Pancreas (tissue), 10 donors: ENCODE measurements around the gene ASPDH. TPM values are rescaled to one million over a fixed set of nuclear protein-coding genes. Genes with fewer than 3 reads are reported as not detected.

Experiments
- ATAC-seq, 4 donors: fragments of 200-7000 bp; cut with Tn5 transposase; one replicate each; pipeline versions ENCODE4 v1.8.0 to v1.9.1; 2020; ENCODE audit warnings: mild to moderate bottlenecking in 4 of 4, moderate library complexity in 4 of 4
- DNase-seq, 6 donors: peaks; one replicate each; pipeline ENCODE4 v3.0.0-alpha.2; 2020
- FAIRE-seq: peaks from 2 replicates; lab custom pipeline; 2012; peaks lifted over from hg19 to GRCh38; lab: Jason Lieb, UNC
- H3K27ac ChIP-seq, 4 donors: fragments of 200-600 bp; sonication (generic); 1 replicate in 3 of 4; 2 replicates in 1 of 4; pipeline versions ENCODE4 v1.5.0 to v1.8.0; 2020
- H3K27me3 ChIP-seq, 4 donors: fragments of 200-600 bp; one replicate each; pipeline ENCODE4 v1.8.0; 2021
- H3K36me3 ChIP-seq, 3 donors: fragments of 200-600 bp; sonication (generic) in 1 of 3; one replicate each; pipeline versions ENCODE4 v1.5.0 to v1.8.0; 2020 to 2021
- H3K4me1 ChIP-seq, 3 donors: fragments of 200-600 bp; one replicate each; pipeline ENCODE4 v1.8.0; 2021
- H3K4me3 ChIP-seq, 4 donors: fragments of 200-600 bp; sonication (generic) in 2 of 4; one replicate each; pipeline versions ENCODE4 v1.5.0 to v1.8.0; 2020 to 2021
- H3K9me3 ChIP-seq, 4 donors: fragments of 200-600 bp; one replicate each; pipeline ENCODE4 v1.8.0; 2021
- CTCF ChIP-seq, 4 donors: fragments of 200-600 bp; sonication (generic) in 3 of 4; IDR thresholded peaks; one replicate each; pipeline versions ENCODE4 v1.5.0 to v1.8.0; 2021; ENCODE audit warnings: antibody characterized with exemption in 4 of 4
- WGBS, 2 donors: extraction: QIAGEN DNeasy Blood & Tissue Kit; methylation state at CpG; one replicate each; pipeline ENCODE4 v1.1.7; 2013; 5-methylcytosine and 5-hydroxymethylcytosine counted together
- intact Hi-C, 3 donors: fragments of 100-400 bp; cut with DNase I; formaldehyde crosslinking; loops; one replicate each; pipeline versions ENCODE4 v1.11.1 to v1.14.2; 2022
- polyA plus RNA-seq, 2 donors: library from polyadenylated mRNA; stranded (reverse); fragments of 200-250 nt; gene quantifications; one replicate each; pipeline ENCODE4 v1.2.3, GENCODE V29; 2013
- total RNA-seq, 6 donors: library from RNA; stranded (reverse); fragmentation: NEBNext Ultra II Directional in 4 of 6; extraction: Animal tissue kit (Norgen Biotek cat#: 25700) in 4 of 6; gene quantifications; one replicate each; pipeline versions ENCODE4 v1.2.1 to v1.2.4, GENCODE V29; 2021 to 2023
- donor health status: healthy with polysubstance abuse.
- donor health status: DM: no; HTN: no; CAD: no; lungs with moderate emphysema.
- donor health status: DM: no; HTN: no; CAD: no.
- donor health status: control.
- donor health status: control.
- donor health status: Bipolar disorder and iron deficiency.
- donor health status: DM: yes; HTN: yes; CAD: no.
- donor health status: DM: no; HTN: no; CAD: no.
- donor health status: DM: no; HTN: no; CAD: no.
- donor health status: DM: yes; HTN: yes; CAD: no.

ASPDH gene
- total and polyA plus RNA-seq, 8 donors: 0.49 to 4.6 (median 1.2) TPM; not detected in 4

- no peak for FAIRE-seq
- ATAC-seq: peak in 3 of 4 donors; percentile 26 to 73 (median 67)
- intact Hi-C loops: loop anchor here in 1 of 3 donors (10.0 kb wide), 1 partner anchor 111 kb away; no protein-coding TSS in a partner anchor
- 51 to 61% methylated on average over 29 of the region's 29 CpGs for WGBS, 2 donors
- H3K27ac ChIP-seq: no peak overlapping the region
- no peaks in the 10 kb centered on the region for H3K27me3 ChIP-seq
- H3K4me3 ChIP-seq: no peak overlapping the region
- H3K36me3 ChIP-seq: no peaks in the 10 kb centered on the region
- no peak for TF ChIP-seq CTCF (IDR thresholded peaks at IDR 0.05)
- H3K9me3 ChIP-seq: no peaks in the 10 kb centered on the region
- no peak for DNase-seq
- no peaks in the 10 kb centered on the region for H3K4me1 ChIP-seq
Measured at GRCh38 chr19:50465986-50466705, 47.6 kb downstream of the ASPDH start.

GRCh38 chr19:50465000-50465399, 48.7 kb downstream of the ASPDH start:
- Histone ChIP-seq H3K36me3 (no peaks in the 10 kb centered on the region), H3K27ac (no peak overlapping the region), H3K27me3 (no peaks in the 10 kb centered on the region), H3K9me3 (no peaks in the 10 kb centered on the region), H3K4me1 (no peaks in the 10 kb centered on the region), H3K4me3 (no peak overlapping the region)
- no peak for ATAC-seq
- WGBS, 2 donors: 67 to 78% methylated on average over 13 of the region's 13 CpGs
- no peak for FAIRE-seq
- no peak for TF ChIP-seq CTCF (IDR thresholded peaks at IDR 0.05)
- intact Hi-C loops: loop anchor here in 2 of 3 donors (5.0 to 10.0 kb wide), 2 partner anchors 103 to 110 kb away; no protein-coding TSS in a partner anchor
- no peak for DNase-seq

GRCh38 chr19:50464348-50464747, 49.4 kb downstream of the ASPDH start:
- intact Hi-C loops: loop anchor here in 2 of 3 donors (5.0 to 10.0 kb wide), 2 partner anchors 102 to 110 kb away; no protein-coding TSS in a partner anchor
- DNase-seq: no peak
- no peak for ATAC-seq

GRCh38 chr19:50462970-50463369, 50.7 kb downstream of the ASPDH start:
- intact Hi-C loops: loop anchor here in 2 of 3 donors (5.0 to 10.0 kb wide), 2 partner anchors 101 to 108 kb away; no protein-coding TSS in a partner anchor
- Histone ChIP-seq H3K4me3 (no peak overlapping the region), H3K9me3 (no peaks in the 10 kb centered on the region), H3K4me1 (no peaks in the 10 kb centered on the region), H3K27ac (no peak overlapping the region), H3K36me3 (no peaks in the 10 kb centered on the region), H3K27me3 (peaks cover 0 to 7% (median 0%) of the 10 kb centered on the region in 4 donors)
- no peak for FAIRE-seq
- no peak for TF ChIP-seq CTCF (IDR thresholded peaks at IDR 0.05)
- no peak for ATAC-seq
- 67 to 68% methylated on average over 7 of the region's 7 CpGs for WGBS, 2 donors
- no peak for DNase-seq

More at GRCh38 chr19:50464348-50464747, 49.4 kb downstream of the ASPDH start:
- TF ChIP-seq CTCF (IDR thresholded peaks at IDR 0.05): no peak
- H3K4me1 ChIP-seq: no peaks in the 10 kb centered on the region
- H3K36me3 ChIP-seq: no peaks in the 10 kb centered on the region
- no peaks in the 10 kb centered on the region for H3K27me3 ChIP-seq
- no peak overlapping the region for H3K27ac ChIP-seq
- 56 to 70% methylated on average over 19 of the region's 19 CpGs for WGBS, 2 donors
- no peaks in the 10 kb centered on the region for H3K9me3 ChIP-seq
- no peak for FAIRE-seq
- H3K4me3 ChIP-seq: no peak overlapping the region

Other genes starting within 250 kb of the ASPDH start
- 1 to 10 TPM; 2.4 to 4.6 (median 3.4) TPM for gene KCNC3, start 184.5 kb downstream of the ASPDH start, total RNA-seq
- gene KCNC3, start 184.5 kb downstream of the ASPDH start, polyA plus RNA-seq: 1 to 10 TPM; 4.8 to 7.1 TPM
- gene NAPSA, start 148.3 kb downstream of the ASPDH start, total RNA-seq: 1 to 10 TPM in 5 of 6 donors, under 1 TPM in 1; 0.78 to 3.2 (median 1.5) TPM
- gene NAPSA, start 148.3 kb downstream of the ASPDH start, polyA plus RNA-seq: 1 to 10 TPM; 4.1 to 4.6 TPM
- 10 to 100 TPM; 20.5 to 33.5 (median 25.6) TPM for gene NR1H2, start 137.5 kb downstream of the ASPDH start, total RNA-seq
- gene NR1H2, start 137.5 kb downstream of the ASPDH start, polyA plus RNA-seq: 10 to 100 TPM; 45.9 to 46.5 TPM
- gene POLD1, start 129.6 kb downstream of the ASPDH start, total RNA-seq: 10 to 100 TPM in 4 of 6 donors, 1 to 10 TPM in 2; 9.5 to 16.7 (median 11.9) TPM
- 10 to 100 TPM; 36.1 to 45.5 TPM for gene POLD1, start 129.6 kb downstream of the ASPDH start, polyA plus RNA-seq
- gene SPIB, start 95.0 kb downstream of the ASPDH start, total RNA-seq: 10 to 100 TPM in 1 of 6 donors, 1 to 10 TPM in 2, under 1 TPM in 3; 0.09 to 25.6 (median 1.2) TPM
- 1 to 10 TPM in 1 of 2 donors, under 1 TPM in 1; 0.80 to 1.2 TPM for gene SPIB, start 95.0 kb downstream of the ASPDH start, polyA plus RNA-seq
- 1 to 10 TPM in 2 of 6 donors, not detected in 4; 1.5 to 1.7 TPM for gene MYBPC2, start 81.0 kb downstream of the ASPDH start, total RNA-seq
- gene MYBPC2, start 81.0 kb downstream of the ASPDH start, polyA plus RNA-seq: under 1 TPM in 1 of 2 donors, not detected in 1; 0.02 TPM
- 10 to 100 TPM; 34.7 to 81.5 (median 60.2) TPM for gene EMC10, start 37.4 kb downstream of the ASPDH start, total RNA-seq
- gene EMC10, start 37.4 kb downstream of the ASPDH start, polyA plus RNA-seq: 100 to 1,000 TPM in 1 of 2 donors, 10 to 100 TPM in 1; 96.7 to 160 TPM
- 1 to 10 TPM; 1.4 to 2.6 (median 1.9) TPM for gene GARIN5A, start 37.1 kb downstream of the ASPDH start, total RNA-seq
- 1 to 10 TPM; 2.1 to 2.3 TPM for gene GARIN5A, start 37.1 kb downstream of the ASPDH start, polyA plus RNA-seq
- gene JOSD2, start 2.7 kb downstream of the ASPDH start, total RNA-seq: 10 to 100 TPM in 5 of 6 donors, 1 to 10 TPM in 1; 8.0 to 23.3 (median 13.2) TPM
- 10 to 100 TPM; 25.1 to 41.2 TPM for gene JOSD2, start 2.7 kb downstream of the ASPDH start, polyA plus RNA-seq
- gene LRRC4B, start 54.5 kb upstream of the ASPDH start, total RNA-seq: under 1 TPM; 0.09 to 0.79 (median 0.36) TPM
- 1 to 10 TPM in 1 of 2 donors, under 1 TPM in 1; 0.87 to 2.1 TPM for gene LRRC4B, start 54.5 kb upstream of the ASPDH start, polyA plus RNA-seq
- gene SYT3, start 126.0 kb upstream of the ASPDH start, total RNA-seq: under 1 TPM; 0.09 to 0.63 (median 0.37) TPM
- gene SYT3, start 126.0 kb upstream of the ASPDH start, polyA plus RNA-seq: under 1 TPM; 0.30 to 0.94 TPM
- gene C19orf81, start 135.5 kb upstream of the ASPDH start, total RNA-seq: 1 to 10 TPM in 1 of 6 donors, under 1 TPM in 3, not detected in 2; 0.69 to 1.2 (median 0.92) TPM
- under 1 TPM in 1 of 2 donors, not detected in 1; 0.40 TPM for gene C19orf81, start 135.5 kb upstream of the ASPDH start, polyA plus RNA-seq
- under 1 TPM in 5 of 6 donors, not detected in 1; 0.06 to 0.69 (median 0.19) TPM for gene SHANK1, start 205.9 kb upstream of the ASPDH start, total RNA-seq
- gene SHANK1, start 205.9 kb upstream of the ASPDH start, polyA plus RNA-seq: under 1 TPM; 0.12 to 0.19 TPM
- gene CLEC11A, start 209.5 kb upstream of the ASPDH start, total RNA-seq: 10 to 100 TPM in 1 of 6 donors, 1 to 10 TPM in 5; 1.3 to 14.6 (median 2.5) TPM
- 1 to 10 TPM; 4.7 to 7.4 TPM for gene CLEC11A, start 209.5 kb upstream of the ASPDH start, polyA plus RNA-seq